SK-N-SH treated with all-trans-retinoic acid at 6 μM for 48 hours (cell line): ENCODE measurements around the gene RPRD1B.

Experiments used
- RARB ChIP-seq: fragments of 250-450 bp; sonication (Bioruptor Pico); IDR thresholded peaks from 2 replicates; pipeline ENCODE4 v1.8.0; 2021; ENCODE audit warnings: mild to moderate bottlenecking, moderate library complexity
- ZC3H10 ChIP-seq: fragments of 250-450 bp; sonication (Bioruptor Pico); IDR thresholded peaks from 2 replicates; pipeline ENCODE4 v1.5.1; 2021; ENCODE audit warnings: mild to moderate bottlenecking, moderate library complexity
- ZNF8 ChIP-seq: fragments of 450-650 bp; formaldehyde crosslinking; IDR thresholded peaks from 2 replicates; pipeline ENCODE4 v1.5.0; 2020; ENCODE audit warnings: mild to moderate bottlenecking, moderate library complexity

- TF ChIP-seq ZNF8 (CRISPR knock-in tag) (no peak), RARB (CRISPR knock-in tag) (no peak), ZC3H10 (CRISPR knock-in tag) (no peak)
Observed at GRCh38 chr20:38024496-38024895, 9.1 kb upstream of the RPRD1B start.
